HG03175 (cell line): ENCODE measurements around the gene WDFY2.
A peak's percentile ranks its signal among the peaks of the same experiment; 100 is the strongest.
"Not testable (repeated sequence)": the region's sequence is repeated elsewhere in the genome, so short reads cannot be mapped to it uniquely, and the experiment has no call there.

ENCODE experiments used
- ATAC-seq: cut with Tn5 transposase; IDR thresholded peaks from one replicate; pipeline ENCODE4 v1.9.1; 2021; ENCODE audit warnings: mild to moderate bottlenecking, moderate library complexity; ENCODE audit not compliant: unreplicated experiment

Gene WDFY2

GRCh38 chr13:51562011-51562671 lies 22.1 kb upstream of the WDFY2 start:
- ATAC-seq: peak; percentile 63

GRCh38 chr13:51564252-51564651 lies 20.0 kb upstream of the WDFY2 start:
- ATAC-seq: no peak

GRCh38 chr13:51564671-51565070 lies 19.6 kb upstream of the WDFY2 start:
- ATAC-seq: no peak

- ATAC-seq: not testable (repeated sequence)
Measured at GRCh38 chr13:51569001-51569400, 15.3 kb upstream of the WDFY2 start.

- no peak for ATAC-seq
Measured at GRCh38 chr13:51576754-51577153, 7.5 kb upstream of the WDFY2 start.

- ATAC-seq: no peak
Measured at GRCh38 chr13:51577690-51578089, 6.6 kb upstream of the WDFY2 start.

- no peak for ATAC-seq
Measured at GRCh38 chr13:51579676-51580075, 4.6 kb upstream of the WDFY2 start.

- no peak for ATAC-seq
Measured at GRCh38 chr13:51581148-51581820, 3.0 kb upstream of the WDFY2 start.

GRCh38 chr13:51583469-51583874 lies 790 bp upstream of the WDFY2 start:
- ATAC-seq: no peak

GRCh38 chr13:51584731-51585672 lies 740 bp downstream of the WDFY2 start:
- peak; percentile 33 for ATAC-seq

GRCh38 chr13:51585696-51586095 lies 1.4 kb downstream of the WDFY2 start:
- ATAC-seq: no peak

GRCh38 chr13:51587372-51587771 lies 3.1 kb downstream of the WDFY2 start:
- ATAC-seq: no peak

- ATAC-seq: no peak
Measured at GRCh38 chr13:51588406-51588949, 4.2 kb downstream of the WDFY2 start.

GRCh38 chr13:51589793-51590192 lies 5.5 kb downstream of the WDFY2 start:
- ATAC-seq: no peak

GRCh38 chr13:51590231-51590970 lies 6.1 kb downstream of the WDFY2 start:
- no peak for ATAC-seq

GRCh38 chr13:51590971-51591627 lies 6.8 kb downstream of the WDFY2 start:
- ATAC-seq: no peak

GRCh38 chr13:51591938-51592337 lies 7.7 kb downstream of the WDFY2 start:
- ATAC-seq: not testable (repeated sequence)

- no peak for ATAC-seq
Measured at GRCh38 chr13:51594432-51594831, 10.2 kb downstream of the WDFY2 start.

GRCh38 chr13:51595416-51595815 lies 11.2 kb downstream of the WDFY2 start:
- no peak for ATAC-seq

GRCh38 chr13:51596541-51596940 lies 12.3 kb downstream of the WDFY2 start:
- ATAC-seq: no peak
